Astrocyte (in vitro differentiated cells and primary cell): ENCODE data around the gene FAM219A. TPM values are rescaled to one million over a fixed set of nuclear protein-coding genes. Genes with fewer than 3 reads are reported as not detected.

Source experiments
- DNase-seq: peaks from one replicate; pipeline ENCODE4 v3.0.0-alpha.2; 2010; ENCODE audit warnings: low read depth
- FAIRE-seq: peaks from 2 replicates; lab custom pipeline; 2011; peaks lifted over from hg19 to GRCh38; lab: Jason Lieb, UNC
- H2AFZ ChIP-seq: 2 replicates; pipeline ENCODE4 v1.6.0; 2012; ENCODE audit warnings: low read depth, low read length, inconsistent platforms
- H3K27ac ChIP-seq: 2 replicates; pipeline ENCODE4 v1.5.1; 2011; ENCODE audit warnings: low read depth, low read length, inconsistent platforms
- H3K27me3 ChIP-seq: 2 replicates; pipeline ENCODE4 v1.6.0; 2011; ENCODE audit warnings: low read length, inconsistent platforms; ENCODE audit not compliant: insufficient read depth
- H3K36me3 ChIP-seq: 2 replicates; pipeline ENCODE4 v1.5.1; 2011; ENCODE audit warnings: low read length, inconsistent platforms; ENCODE audit not compliant: insufficient read depth
- H3K4me1 ChIP-seq: 2 replicates; pipeline ENCODE4 v1.5.1; 2011; ENCODE audit warnings: low read length, inconsistent platforms; ENCODE audit not compliant: insufficient read depth
- H3K4me2 ChIP-seq: 2 replicates; pipeline ENCODE4 v1.6.0; 2012; ENCODE audit warnings: low read length, inconsistent platforms
- H3K4me3 ChIP-seq: 2 replicates; pipeline ENCODE4 v1.5.1; 2011; ENCODE audit warnings: low read depth, mild to moderate bottlenecking, low read length, inconsistent platforms; ENCODE audit not compliant: insufficient read depth
- H3K79me2 ChIP-seq: 2 replicates; pipeline ENCODE4 v1.6.0; 2012; ENCODE audit warnings: mild to moderate bottlenecking, low read length, inconsistent platforms; ENCODE audit not compliant: insufficient read depth
- H3K9ac ChIP-seq: 2 replicates; pipeline ENCODE4 v1.6.0; 2012; ENCODE audit warnings: mild to moderate bottlenecking, low read length, inconsistent platforms
- H3K9me3 ChIP-seq: 2 replicates; pipeline ENCODE4 v1.5.1; 2012; ENCODE audit warnings: low read depth, mild to moderate bottlenecking, low read length, inconsistent platforms; ENCODE audit not compliant: insufficient read depth
- H4K20me1 ChIP-seq: 2 replicates; pipeline ENCODE4 v1.6.0; 2012; ENCODE audit warnings: low read length, inconsistent platforms; ENCODE audit not compliant: insufficient read depth
- H3K27ac Mint-ChIP-seq: one replicate; pipeline ENCODE4 v1.8.0; 2021; ENCODE audit warnings: mild to moderate bottlenecking, mixed read lengths; ENCODE audit not compliant: unreplicated experiment
- H3K27me3 Mint-ChIP-seq: one replicate; pipeline ENCODE4 v1.8.0; 2021; ENCODE audit warnings: low read depth, mixed read lengths; ENCODE audit not compliant: unreplicated experiment
- H3K36me3 Mint-ChIP-seq: one replicate; pipeline ENCODE4 v1.8.0; 2021; ENCODE audit warnings: low read depth, mixed read lengths; ENCODE audit not compliant: unreplicated experiment
- H3K4me1 Mint-ChIP-seq: one replicate; pipeline ENCODE4 v1.8.0; 2021; ENCODE audit warnings: low read depth, mixed read lengths; ENCODE audit not compliant: unreplicated experiment
- H3K4me3 Mint-ChIP-seq: one replicate; pipeline ENCODE4 v1.8.0; 2021; ENCODE audit warnings: mild to moderate bottlenecking, moderate library complexity, mixed read lengths; ENCODE audit not compliant: unreplicated experiment
- H3K9me3 Mint-ChIP-seq: one replicate; pipeline ENCODE4 v1.8.0; 2021; ENCODE audit warnings: mild to moderate bottlenecking, mixed read lengths; ENCODE audit not compliant: unreplicated experiment
- CTCF ChIP-seq: IDR thresholded peaks from 2 replicates; pipeline ENCODE4 v1.5.1; 2011; ENCODE audit warnings: low read depth, mild to moderate bottlenecking, inconsistent platforms, low read length, moderate library complexity; ENCODE audit not compliant: insufficient read depth
- EZH2 ChIP-seq: IDR thresholded peaks from 2 replicates; pipeline ENCODE4 v1.6.1; 2012; ENCODE audit warnings: mild to moderate bottlenecking, low read length, inconsistent platforms; ENCODE audit not compliant: insufficient read depth
- total RNA-seq: library from RNA; stranded (reverse); gene quantifications from 2 replicates; pipeline ENCODE4 v1.2.1, GENCODE V29; 2021

The FAM219A gene
- total RNA-seq, 1 donor from 2014 or later = 63.5 TPM

- no peak overlapping the region for H3K4me2 ChIP-seq
- no peak for DNase-seq
- no peaks in the 10 kb centered on the region for H3K79me2 ChIP-seq
- Mint-ChIP-seq H3K4me1 (no peaks in the 10 kb centered on the region), H3K4me3 (no peak overlapping the region), H3K27me3 (no peaks in the 10 kb centered on the region), H3K9me3 (no peaks in the 10 kb centered on the region), H3K36me3 (peaks cover 5% of the 10 kb centered on the region), H3K27ac (no peak overlapping the region)
- H3K27me3 ChIP-seq = no peaks in the 10 kb centered on the region
- TF ChIP-seq CTCF = no peak
- no peak for TF ChIP-seq EZH2
- no peak overlapping the region for H3K9ac ChIP-seq
- H4K20me1 ChIP-seq = no peaks in the 10 kb centered on the region
- no peak for FAIRE-seq
- no peak overlapping the region for H2AFZ ChIP-seq
- no peaks in the 10 kb centered on the region for H3K4me1 ChIP-seq
- H3K27ac ChIP-seq = no peak overlapping the region
- no peak overlapping the region for H3K4me3 ChIP-seq
- no peaks in the 10 kb centered on the region for H3K36me3 ChIP-seq
- no peaks in the 10 kb centered on the region for H3K9me3 ChIP-seq
Measured at GRCh38 chr9:34349324-34349723, 109.0 kb downstream of the FAM219A start.

Other genes with a start within 250 kb of the FAM219A start
- 0.79 and 0.86 TPM in 2 replicates for gene KIF24, start 129.3 kb downstream of the FAM219A start, total RNA-seq
- gene NUDT2, start 129.0 kb downstream of the FAM219A start, total RNA-seq = 12.8 and 12.9 TPM in 2 replicates
- gene MYORG, start 81.7 kb downstream of the FAM219A start, total RNA-seq = 6.9 and 7.3 TPM in 2 replicates
- gene DNAI1, start 235 bp upstream of the FAM219A start, total RNA-seq = 0.58 and 1.8 TPM in 2 replicates
- 0.55 and 1.1 TPM in 2 replicates for gene ENHO, start 64.4 kb upstream of the FAM219A start, total RNA-seq
- gene CNTFR, start 131.2 kb upstream of the FAM219A start, total RNA-seq = 6.6 and 7.4 TPM in 2 replicates
- 13.9 TPM in 2 replicates for gene RPP25L, start 153.5 kb upstream of the FAM219A start, total RNA-seq
- gene DCTN3, start 161.9 kb upstream of the FAM219A start, total RNA-seq = 93.0 and 94.8 TPM in 2 replicates
- gene ARID3C, start 170.5 kb upstream of the FAM219A start, total RNA-seq = 0.16 and 0.19 TPM in 2 replicates
- gene SIGMAR1, start 179.2 kb upstream of the FAM219A start, total RNA-seq = 73.2 and 81.3 TPM in 2 replicates
- 30.7 and 33.1 TPM in 2 replicates for gene GALT, start 188.1 kb upstream of the FAM219A start, total RNA-seq
- gene IL11RA, start 193.6 kb upstream of the FAM219A start, total RNA-seq = 22.2 and 28.0 TPM in 2 replicates
- gene CCL27, start 204.1 kb upstream of the FAM219A start, total RNA-seq = 0.52 TPM in 1 of 2 replicates, not detected in the other
- gene CCL19, start 232.7 kb upstream of the FAM219A start, total RNA-seq = not detected in 2 replicates